D721Med (cell line): ENCODE results near the gene SORCS2.
"Not testable (repeated sequence)": the region's sequence is repeated elsewhere in the genome, so short reads cannot be mapped to it uniquely, and the experiment has no call there.

ENCODE experiments used
- DNase-seq: peaks from one replicate; pipeline ENCODE4 v3.0.0; 2011; ENCODE audit warnings: low spot score; ENCODE audit not compliant: insufficient read length
- FAIRE-seq: peaks from 2 replicates; lab custom pipeline; 2011; peaks lifted over from hg19 to GRCh38; lab: Jason Lieb, UNC
- CTCF ChIP-seq: IDR thresholded peaks from 2 replicates; pipeline ENCODE4 v1.5.1; 2012; ENCODE audit warnings: mild to moderate bottlenecking, control low read depth; ENCODE audit not compliant: insufficient read depth; ENCODE audit errors: missing control alignments

The SORCS2 gene

GRCh38 chr4:7160951-7161440 lies 31.3 kb upstream of the SORCS2 start:
- FAIRE-seq (no peak), DNase-seq (no peak)
- no peak for TF ChIP-seq CTCF

- TF ChIP-seq CTCF: no peak
- DNase-seq (no peak), FAIRE-seq (no peak)
Measured at GRCh38 chr4:7161721-7162214, 30.6 kb upstream of the SORCS2 start.

DNA sequence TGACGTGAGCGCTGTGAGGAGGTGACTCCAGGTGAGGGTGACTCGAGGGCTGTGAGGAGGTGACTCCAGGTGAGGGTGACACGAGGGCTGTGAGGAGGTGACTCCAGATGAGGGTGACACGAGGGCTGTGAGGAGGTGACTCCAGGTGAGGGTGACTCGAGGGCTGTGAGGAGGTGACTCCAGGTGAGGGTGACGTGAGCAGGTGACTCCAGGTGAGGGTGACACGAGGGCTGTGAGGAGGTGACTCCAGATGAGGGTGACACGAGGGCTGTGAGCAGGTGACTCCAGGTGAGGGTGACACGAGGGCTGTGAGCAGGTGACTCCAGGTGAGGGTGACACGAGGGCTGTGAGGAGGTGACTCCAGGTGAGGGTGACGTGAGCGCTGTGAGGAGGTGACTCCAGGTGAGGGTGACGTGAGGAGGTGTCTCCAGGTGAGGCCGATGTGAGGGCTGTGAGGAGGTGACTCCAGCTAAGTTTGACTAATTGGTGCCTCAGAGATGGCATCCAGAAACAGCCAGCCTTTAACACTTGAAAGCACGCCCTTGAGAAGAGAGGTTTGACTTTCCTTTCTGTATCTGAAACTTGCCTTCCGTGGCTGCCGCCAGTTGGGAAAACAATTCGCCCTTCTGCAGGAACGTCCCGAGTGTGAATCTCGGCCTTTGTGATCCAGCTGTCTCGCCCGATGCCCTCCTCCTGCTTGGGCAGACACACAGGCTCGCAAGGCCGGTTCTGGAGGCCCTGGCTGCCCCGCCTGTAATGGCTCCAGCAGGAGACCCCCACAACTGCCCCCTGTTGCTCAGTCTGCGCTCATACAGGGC lies 27.1 kb upstream of the SORCS2 start:
- not testable (repeated sequence) for DNase-seq, FAIRE-seq

DNA sequence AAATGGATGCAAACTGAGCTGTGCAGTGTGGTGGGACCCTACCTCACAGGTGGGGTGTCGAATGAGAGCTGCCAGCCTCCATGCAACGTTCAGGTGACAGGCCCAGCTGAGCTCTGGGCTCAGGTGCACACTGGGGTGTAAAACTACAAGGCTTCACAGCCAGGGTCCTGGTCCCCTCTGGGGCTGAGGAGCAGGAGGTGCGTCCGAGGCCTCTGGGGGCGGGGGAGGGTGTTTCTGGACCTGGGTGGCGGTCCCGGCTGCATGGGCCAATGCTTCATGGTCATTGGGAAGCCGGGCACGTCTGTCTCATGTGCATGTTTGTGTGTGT lies 26.5 kb upstream of the SORCS2 start:
- FAIRE-seq (no peak), DNase-seq (no peak)
- no peak for TF ChIP-seq CTCF

DNA sequence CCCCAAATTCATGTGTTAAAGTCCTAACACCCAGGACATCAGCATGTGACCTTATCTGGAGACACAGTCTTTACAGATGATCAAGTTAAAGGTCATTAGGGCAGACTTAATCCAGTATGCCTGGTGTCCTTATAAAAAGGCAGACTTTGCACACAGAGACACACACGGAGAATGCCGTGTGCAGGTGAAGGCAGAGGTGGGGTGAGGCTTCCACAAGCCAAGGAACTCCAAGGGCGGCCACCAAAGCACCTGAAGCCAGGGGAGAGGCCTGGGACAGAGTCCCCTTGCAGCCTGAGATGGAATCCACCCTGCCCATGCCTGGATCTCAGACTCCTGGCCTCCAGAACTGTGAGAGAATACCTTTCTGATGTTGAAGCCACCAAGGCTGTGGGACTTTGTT lies 26.1 kb upstream of the SORCS2 start:
- FAIRE-seq (no peak), DNase-seq (no peak)
- TF ChIP-seq CTCF: no peak

GRCh38 chr4:7166981-7167700 lies 25.2 kb upstream of the SORCS2 start:
- TF ChIP-seq CTCF: no peak
- DNase-seq (no peak), FAIRE-seq (no peak)

DNA sequence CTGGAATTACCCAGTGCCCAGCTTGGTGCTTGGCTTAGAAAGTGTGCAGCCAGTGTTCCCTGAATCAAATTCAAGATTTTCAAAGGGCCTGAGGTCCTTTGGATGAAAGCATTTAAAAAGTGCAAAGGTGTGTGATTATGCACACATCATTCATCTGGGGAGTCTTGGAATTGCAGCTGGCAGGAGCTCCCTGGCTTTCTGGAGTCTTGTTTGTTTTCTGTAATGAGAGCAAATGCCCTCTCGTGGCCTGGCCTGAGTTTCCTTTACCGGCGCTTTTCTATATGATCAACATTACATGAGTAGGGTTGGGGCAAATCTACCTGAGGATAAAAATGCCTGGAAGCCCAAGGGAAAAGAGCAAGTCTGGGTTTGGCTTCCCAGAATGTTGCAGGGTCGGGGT lies 24.6 kb upstream of the SORCS2 start:
- DNase-seq (no peak), FAIRE-seq (no peak)
- TF ChIP-seq CTCF: no peak
